GM06990 (cell line): ENCODE measurements around the gene DSCAM.

ENCODE experiments used
- DNase-seq: peaks from one replicate; pipeline ENCODE4 v3.0.0-alpha.2; 2011; ENCODE audit not compliant: insufficient read length; ENCODE audit errors: extremely low read depth
- H3K27me3 ChIP-seq: replicated peaks from 2 replicates; pipeline ENCODE4 v1.6.0; 2011; ENCODE audit warnings: low read length; ENCODE audit not compliant: control insufficient read depth, insufficient read depth
- H3K36me3 ChIP-seq: 2 replicates; pipeline ENCODE4 v1.5.1; 2011; ENCODE audit warnings: low read length; ENCODE audit not compliant: control insufficient read depth, insufficient read depth
- H3K4me3 ChIP-seq: replicated peaks from 2 replicates; pipeline ENCODE4 v1.5.1; 2011; ENCODE audit warnings: low read depth, mild to moderate bottlenecking, control low read depth, low read length
- CTCF ChIP-seq: IDR thresholded peaks from 2 replicates; pipeline ENCODE4 v1.5.1; 2011; ENCODE audit warnings: low read length, control low read depth, mild to moderate bottlenecking, inconsistent platforms; ENCODE audit not compliant: insufficient read depth, poor library complexity, severe bottlenecking

Gene DSCAM

GRCh38 chr21:40067751-40068150 lies 779.2 kb downstream of the DSCAM start:
- no peak for DNase-seq
- Histone ChIP-seq H3K27me3 (no peaks in the 10 kb centered on the region), H3K4me3 (no peak overlapping the region), H3K36me3 (no peaks in the 10 kb centered on the region)
- no peak for TF ChIP-seq CTCF

- no peak for DNase-seq
- H3K27me3 ChIP-seq: no peaks in the 10 kb centered on the region
- H3K36me3 ChIP-seq: no peaks in the 10 kb centered on the region
- no peak overlapping the region for H3K4me3 ChIP-seq
- TF ChIP-seq CTCF: no peak
Measured at GRCh38 chr21:40066221-40066620, 780.7 kb downstream of the DSCAM start.

GRCh38 chr21:40060083-40060677 lies 786.8 kb downstream of the DSCAM start:
- TF ChIP-seq CTCF: no peak
- no peak for DNase-seq
- Histone ChIP-seq H3K27me3 (no peaks in the 10 kb centered on the region), H3K36me3 (no peaks in the 10 kb centered on the region), H3K4me3 (no peak overlapping the region)

- Histone ChIP-seq H3K27me3 (no peaks in the 10 kb centered on the region), H3K4me3 (no peak overlapping the region), H3K36me3 (no peaks in the 10 kb centered on the region)
- TF ChIP-seq CTCF: no peak
- DNase-seq: no peak
Measured at GRCh38 chr21:40057331-40057730, 789.6 kb downstream of the DSCAM start.

GRCh38 chr21:40056031-40056430 lies 790.9 kb downstream of the DSCAM start:
- H3K4me3 ChIP-seq: no peak overlapping the region
- DNase-seq: no peak
- no peak for TF ChIP-seq CTCF
- no peaks in the 10 kb centered on the region for H3K27me3 ChIP-seq
- no peaks in the 10 kb centered on the region for H3K36me3 ChIP-seq

- no peak for DNase-seq
- no peak for TF ChIP-seq CTCF
- Histone ChIP-seq H3K36me3 (no peaks in the 10 kb centered on the region), H3K27me3 (no peaks in the 10 kb centered on the region), H3K4me3 (no peak overlapping the region)
Measured at GRCh38 chr21:40054403-40054802, 792.6 kb downstream of the DSCAM start.
